ENCODE measurements around the gene EML3.
"Not testable (repeated sequence)": the region's sequence is repeated elsewhere in the genome, so short reads cannot be mapped to it uniquely, and the experiment has no call there.

EML3 gene

GRCh38 chr11:62612366-62613290 is at the start of gene EML3, which contains the start of gene ROM1:
Gene EML3, minus strand, starts transcription at chr11:62612775. Its CDS starts 318 bp downstream, at chr11:62612457.
Gene ROM1, plus strand, starts transcription at chr11:62613257. Its CDS starts 25 bp downstream, at chr11:62613282.
- peak; percentile 81 for DNase-seq

- DNase-seq: no peak
Observed at GRCh38 chr11:62656796-62657429, 44.3 kb upstream of the EML3 start.

- DNase-seq: no peak
Observed at GRCh38 chr11:62654297-62654696, 41.7 kb upstream of the EML3 start.

- DNase-seq: no peak
Observed at GRCh38 chr11:62652161-62653006, 39.8 kb upstream of the EML3 start.

GRCh38 chr11:62650283-62650682 is 37.7 kb upstream of the EML3 start:
- DNase-seq: not testable (repeated sequence)

- no peak for DNase-seq
Observed at GRCh38 chr11:62649486-62649885, 36.9 kb upstream of the EML3 start.

GRCh38 chr11:62648967-62649364 is 36.4 kb upstream of the EML3 start:
- no peak for DNase-seq

- no peak for DNase-seq
Observed at GRCh38 chr11:62648185-62648966, 35.8 kb upstream of the EML3 start.

- DNase-seq: no peak
Observed at GRCh38 chr11:62647609-62648005, 35.0 kb upstream of the EML3 start.

- DNase-seq: no peak
Observed at GRCh38 chr11:62646825-62647608, 34.4 kb upstream of the EML3 start.

- DNase-seq: peak; percentile 98
Observed at GRCh38 chr11:62645946-62646824, 33.6 kb upstream of the EML3 start, which contains the start of gene GANAB. Gene GANAB, minus strand, starts transcription at chr11:62646613. Its CDS starts 14 bp downstream, at chr11:62646599.

- no peak for DNase-seq
Observed at GRCh38 chr11:62645671-62645945, 33.0 kb upstream of the EML3 start.

- no peak for DNase-seq
Observed at GRCh38 chr11:62644220-62644619, 31.6 kb upstream of the EML3 start.

- no peak for DNase-seq
Observed at GRCh38 chr11:62632492-62632891, 19.9 kb upstream of the EML3 start.

- DNase-seq: no peak
Observed at GRCh38 chr11:62627713-62628112, 15.1 kb upstream of the EML3 start.

- DNase-seq: no peak
Observed at GRCh38 chr11:62622476-62623089, 10.0 kb upstream of the EML3 start.

- peak; percentile 97 for DNase-seq
Observed at GRCh38 chr11:62621567-62622470, 9.2 kb upstream of the EML3 start, which contains the start of gene B3GAT3. Gene B3GAT3, minus strand, starts transcription at chr11:62621986. Its CDS starts 39 bp downstream, at chr11:62621947.

GRCh38 chr11:62621027-62621566 is 8.5 kb upstream of the EML3 start:
- DNase-seq: no peak

Data from NCI-H1436 (cell line).